Coronary artery (tissue), 2 donors: ENCODE measurements around the gene ZNF205.

Experiments used
- DNase-seq: peaks from one replicate; pipeline ENCODE4 v3.0.0-alpha.2; 2017; ENCODE audit warnings: low spot score
- H3K27ac ChIP-seq, 2 donors: fragments of 200-600 bp; sonication (generic); one replicate each; pipeline ENCODE4 v1.5.1; 2016 to 2019
- H3K4me3 ChIP-seq: fragments of 200-600 bp; sonication (generic); 2 replicates; pipeline ENCODE4 v1.5.1; 2016; ENCODE audit warnings: mild to moderate bottlenecking, moderate library complexity
- TF ChIP-seq, protein P1 (sequence below): fragments of 200-600 bp; sonication (generic); IDR thresholded peaks from one replicate; pipeline ENCODE4 v1.5.1; 2019; ENCODE audit warnings: antibody characterized with exemption

ZNF205 gene

DNA sequence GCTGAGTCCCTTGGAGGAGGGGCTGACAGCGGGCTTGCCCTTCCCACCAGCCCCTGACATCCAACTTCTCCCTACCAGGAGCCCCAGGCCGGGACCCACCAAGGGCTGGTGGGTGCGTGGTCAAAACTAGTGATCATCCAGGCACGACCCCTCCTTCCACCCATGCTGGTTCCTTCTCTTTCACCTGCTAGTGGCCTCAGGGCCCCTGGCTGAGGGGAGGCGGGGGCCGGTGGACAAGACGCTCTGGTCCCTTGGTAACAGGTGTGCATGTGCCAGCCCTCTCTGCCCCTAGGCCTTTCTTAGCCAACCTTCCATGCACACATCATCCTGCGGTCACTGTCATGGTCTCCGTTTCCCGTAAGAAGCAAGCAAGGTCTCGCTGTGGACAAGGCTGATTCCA lies 30.8 kb downstream of the ZNF205 start:
- no peak for DNase-seq
- Histone ChIP-seq H3K27ac (no peak overlapping the region), H3K4me3 (no peak overlapping the region)
- TF ChIP-seq, protein P1, sequence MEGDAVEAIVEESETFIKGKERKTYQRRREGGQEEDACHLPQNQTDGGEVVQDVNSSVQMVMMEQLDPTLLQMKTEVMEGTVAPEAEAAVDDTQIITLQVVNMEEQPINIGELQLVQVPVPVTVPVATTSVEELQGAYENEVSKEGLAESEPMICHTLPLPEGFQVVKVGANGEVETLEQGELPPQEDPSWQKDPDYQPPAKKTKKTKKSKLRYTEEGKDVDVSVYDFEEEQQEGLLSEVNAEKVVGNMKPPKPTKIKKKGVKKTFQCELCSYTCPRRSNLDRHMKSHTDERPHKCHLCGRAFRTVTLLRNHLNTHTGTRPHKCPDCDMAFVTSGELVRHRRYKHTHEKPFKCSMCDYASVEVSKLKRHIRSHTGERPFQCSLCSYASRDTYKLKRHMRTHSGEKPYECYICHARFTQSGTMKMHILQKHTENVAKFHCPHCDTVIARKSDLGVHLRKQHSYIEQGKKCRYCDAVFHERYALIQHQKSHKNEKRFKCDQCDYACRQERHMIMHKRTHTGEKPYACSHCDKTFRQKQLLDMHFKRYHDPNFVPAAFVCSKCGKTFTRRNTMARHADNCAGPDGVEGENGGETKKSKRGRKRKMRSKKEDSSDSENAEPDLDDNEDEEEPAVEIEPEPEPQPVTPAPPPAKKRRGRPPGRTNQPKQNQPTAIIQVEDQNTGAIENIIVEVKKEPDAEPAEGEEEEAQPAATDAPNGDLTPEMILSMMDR: no peak

DNA sequence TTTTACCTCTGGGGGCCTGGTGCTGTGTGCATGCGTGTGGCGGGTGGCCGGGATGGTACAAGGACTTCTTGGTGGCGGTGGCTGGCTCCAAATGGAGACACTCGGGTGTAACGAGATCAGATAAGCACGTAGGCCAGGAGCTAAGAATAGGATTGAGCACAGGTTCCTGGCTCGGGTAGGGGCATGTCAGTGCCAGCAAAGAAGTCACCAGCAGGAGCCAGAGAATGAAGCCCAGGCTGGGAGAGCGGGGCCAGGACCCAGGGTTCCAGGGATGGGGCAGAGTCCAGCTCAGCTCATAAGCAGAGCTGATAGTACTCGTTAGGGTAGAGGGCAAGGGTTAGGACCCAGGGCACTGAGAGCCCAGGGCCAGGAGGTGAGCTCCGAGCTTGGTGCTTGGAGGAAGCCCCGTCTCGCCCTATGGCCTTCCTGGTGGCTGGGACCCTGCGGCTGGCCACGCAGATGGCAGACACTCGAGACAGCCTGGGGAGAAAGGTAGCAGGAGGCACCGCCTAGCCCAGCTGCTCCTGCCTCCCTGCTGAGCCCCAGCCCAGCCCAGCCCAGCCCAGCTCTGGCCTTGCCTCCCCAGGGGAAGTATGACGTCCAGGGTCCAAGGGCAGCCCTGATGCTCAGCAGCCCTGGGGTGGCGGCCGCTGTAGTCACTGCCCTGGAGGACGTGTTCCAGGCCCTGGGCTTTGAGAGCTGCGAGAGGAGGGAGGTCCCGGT lies 31.4 kb downstream of the ZNF205 start:
- no peak for DNase-seq
- TF ChIP-seq, protein P1: no peak
- H3K4me3 ChIP-seq: no peak overlapping the region

DNA sequence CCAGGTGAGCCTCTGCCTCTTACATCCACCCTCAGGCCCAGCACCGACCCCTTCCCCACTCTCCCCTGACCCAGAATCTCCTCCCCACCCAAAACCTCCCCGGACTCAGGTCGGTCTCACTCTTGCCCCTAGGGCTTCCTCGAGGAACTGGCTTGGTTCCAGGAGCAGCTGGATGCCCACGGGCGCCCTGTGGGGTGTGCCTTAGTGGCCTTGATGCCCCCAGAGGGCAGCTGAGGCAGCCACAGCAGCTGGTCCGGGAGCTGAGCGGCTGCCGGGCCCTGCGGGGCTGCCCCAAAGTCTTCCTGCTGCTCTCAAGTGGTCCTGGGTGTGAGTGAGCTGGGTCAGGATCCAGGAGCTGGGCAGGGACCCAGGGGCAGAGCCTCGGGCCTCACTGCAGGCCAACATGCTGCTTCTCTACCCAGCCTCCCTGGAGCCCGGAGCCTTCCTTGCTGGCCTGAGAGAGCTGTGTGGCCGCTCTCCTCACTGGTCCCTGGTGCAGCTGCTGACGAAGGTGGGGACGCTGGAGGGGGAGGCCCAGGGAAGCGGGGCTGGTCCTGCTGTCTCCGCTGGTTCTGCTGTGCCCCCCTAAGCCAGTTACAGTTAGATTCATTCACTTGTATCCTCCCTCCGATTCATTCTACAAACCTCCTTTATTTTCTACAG lies 32.1 kb downstream of the ZNF205 start:
- no peak overlapping the region for H3K4me3 ChIP-seq
- no peak overlapping the region for H3K27ac ChIP-seq
- no peak for DNase-seq
- TF ChIP-seq, protein P1: no peak

More for the DNA sequence above, 31.4 kb downstream of the ZNF205 start:
- no peak overlapping the region for H3K27ac ChIP-seq

DNA sequence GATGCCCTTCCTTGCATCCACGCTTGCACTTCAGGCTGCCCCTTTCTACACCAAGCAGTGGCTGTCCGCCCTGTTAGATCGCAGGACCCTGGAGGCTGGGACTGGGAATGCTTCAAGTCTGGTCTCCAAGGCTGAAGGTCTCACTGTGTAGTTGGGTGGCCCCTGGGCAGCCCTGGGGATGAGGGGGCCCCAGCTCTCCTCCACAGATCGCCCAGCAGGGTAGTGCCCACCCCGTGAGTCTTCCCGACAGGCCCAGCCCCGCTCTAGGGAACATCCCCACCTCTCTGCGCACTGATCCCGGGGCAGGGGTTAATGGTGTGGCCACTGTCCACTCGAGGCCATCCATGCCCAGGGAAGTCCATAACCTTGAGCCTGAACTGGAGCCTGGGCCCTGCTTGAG lies 32.8 kb downstream of the ZNF205 start:
- H3K27ac ChIP-seq: no peak overlapping the region
- TF ChIP-seq, protein P1: no peak
- DNase-seq: no peak
- no peak overlapping the region for H3K4me3 ChIP-seq

DNA sequence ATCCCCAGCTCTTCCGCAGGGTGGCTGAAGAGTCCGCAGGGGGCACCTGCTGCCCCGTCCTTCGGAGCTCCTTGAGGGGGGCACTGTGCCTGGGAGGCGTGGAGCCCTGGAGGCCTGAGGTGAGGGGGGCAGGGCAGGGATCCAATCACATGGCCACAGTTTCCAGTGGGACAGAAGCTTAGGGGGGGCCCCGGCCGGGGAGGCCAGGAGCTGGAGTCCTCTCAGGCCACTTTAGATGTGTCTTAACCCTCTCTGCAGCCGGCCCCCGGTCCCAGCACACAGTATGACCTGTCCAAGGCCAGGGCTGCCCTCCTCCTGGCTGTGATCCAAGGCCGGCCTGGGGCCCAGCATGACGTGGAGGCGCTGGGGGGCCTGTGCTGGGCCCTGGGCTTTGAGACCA lies 33.3 kb downstream of the ZNF205 start:
- TF ChIP-seq, protein P1: no peak
- H3K4me3 ChIP-seq: no peak overlapping the region
- no peak for DNase-seq

DNA sequence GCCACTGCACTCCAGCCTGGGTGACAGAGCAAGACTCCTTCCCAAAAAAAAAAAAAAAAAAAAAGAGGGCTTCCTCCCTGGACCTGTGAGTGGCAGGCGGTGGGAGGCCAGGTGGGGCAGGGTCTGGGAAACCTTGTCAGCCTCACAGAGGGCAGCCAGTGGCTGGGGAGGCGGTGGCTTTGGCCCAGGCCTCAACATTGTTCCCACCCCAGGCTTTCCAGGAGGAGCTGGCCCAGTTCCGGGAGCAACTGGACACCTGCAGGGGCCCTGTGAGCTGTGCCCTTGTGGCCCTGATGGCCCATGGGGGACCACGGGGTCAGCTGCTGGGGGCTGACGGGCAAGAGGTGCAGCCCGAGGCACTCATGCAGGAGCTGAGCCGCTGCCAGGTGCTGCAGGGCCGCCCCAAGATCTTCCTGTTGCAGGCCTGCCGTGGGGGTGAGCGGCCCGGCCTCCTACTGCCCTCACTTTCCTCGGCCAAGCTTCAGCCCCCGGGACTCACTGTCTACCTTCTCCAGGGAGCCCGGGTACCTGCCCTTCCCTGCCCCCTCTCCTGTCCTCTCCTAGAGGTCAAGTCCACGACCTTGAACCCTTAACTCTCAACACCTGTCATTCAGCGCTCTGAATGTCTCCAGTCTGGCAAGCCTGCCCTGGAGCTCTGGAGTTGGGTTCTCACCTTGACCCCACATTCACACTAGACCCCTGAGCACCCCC lies 34.8 kb downstream of the ZNF205 start:
- no peak for DNase-seq
- TF ChIP-seq, protein P1: no peak

More for the DNA sequence above, 33.3 kb downstream of the ZNF205 start:
- H3K27ac ChIP-seq: no peak overlapping the region

More for the DNA sequence above, 34.8 kb downstream of the ZNF205 start:
- H3K4me3 ChIP-seq: no peak overlapping the region
- H3K27ac ChIP-seq: no peak overlapping the region
